HG02943 (cell line): ENCODE data around the gene PPP2R5E.

Experiments
- ATAC-seq: cut with Tn5 transposase; IDR thresholded peaks from one replicate; pipeline ENCODE4 v1.9.1; 2021; ENCODE audit warnings: mild to moderate bottlenecking, low read depth, moderate library complexity; ENCODE audit not compliant: unreplicated experiment

PPP2R5E gene

DNA sequence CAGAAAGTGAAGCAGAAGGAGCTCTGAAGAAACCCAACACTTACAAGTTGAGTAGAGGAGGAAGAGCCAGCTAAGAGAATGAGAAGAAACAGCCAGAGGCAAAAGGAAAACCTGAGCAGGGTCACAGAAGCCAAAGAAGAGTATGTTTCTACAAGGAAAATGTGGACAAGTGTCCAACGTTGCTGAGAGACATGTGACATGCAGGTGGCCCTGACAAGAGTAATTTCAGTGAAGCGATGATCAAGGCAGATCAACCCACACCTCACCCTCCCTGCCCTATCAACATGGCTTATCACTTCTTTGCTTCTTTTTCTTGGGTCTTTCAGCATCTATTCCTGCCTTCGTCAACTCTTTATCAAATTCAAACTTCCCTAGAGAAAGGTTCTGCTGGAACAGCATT lies 68.3 kb downstream of the PPP2R5E start:
- ATAC-seq = no peak

DNA sequence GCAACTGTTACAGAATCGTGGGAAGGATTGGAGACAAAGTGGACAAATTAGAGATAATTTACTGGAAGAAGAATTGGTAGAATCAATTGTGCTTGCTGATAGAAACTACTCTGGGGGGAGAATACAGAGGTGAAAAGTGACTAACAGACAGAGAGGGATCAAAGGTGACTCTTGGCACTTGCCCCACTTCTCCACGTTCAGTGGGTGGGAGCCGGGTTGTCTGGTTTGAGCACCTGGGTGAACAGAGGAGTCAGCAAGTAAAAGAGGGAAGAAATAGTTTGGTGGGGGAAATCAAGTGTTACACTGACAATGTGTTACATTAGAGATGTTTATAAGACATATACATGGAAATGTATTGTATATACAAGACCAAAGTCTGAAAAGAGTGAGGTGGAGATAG lies 69.1 kb downstream of the PPP2R5E start:
- ATAC-seq = no peak

DNA sequence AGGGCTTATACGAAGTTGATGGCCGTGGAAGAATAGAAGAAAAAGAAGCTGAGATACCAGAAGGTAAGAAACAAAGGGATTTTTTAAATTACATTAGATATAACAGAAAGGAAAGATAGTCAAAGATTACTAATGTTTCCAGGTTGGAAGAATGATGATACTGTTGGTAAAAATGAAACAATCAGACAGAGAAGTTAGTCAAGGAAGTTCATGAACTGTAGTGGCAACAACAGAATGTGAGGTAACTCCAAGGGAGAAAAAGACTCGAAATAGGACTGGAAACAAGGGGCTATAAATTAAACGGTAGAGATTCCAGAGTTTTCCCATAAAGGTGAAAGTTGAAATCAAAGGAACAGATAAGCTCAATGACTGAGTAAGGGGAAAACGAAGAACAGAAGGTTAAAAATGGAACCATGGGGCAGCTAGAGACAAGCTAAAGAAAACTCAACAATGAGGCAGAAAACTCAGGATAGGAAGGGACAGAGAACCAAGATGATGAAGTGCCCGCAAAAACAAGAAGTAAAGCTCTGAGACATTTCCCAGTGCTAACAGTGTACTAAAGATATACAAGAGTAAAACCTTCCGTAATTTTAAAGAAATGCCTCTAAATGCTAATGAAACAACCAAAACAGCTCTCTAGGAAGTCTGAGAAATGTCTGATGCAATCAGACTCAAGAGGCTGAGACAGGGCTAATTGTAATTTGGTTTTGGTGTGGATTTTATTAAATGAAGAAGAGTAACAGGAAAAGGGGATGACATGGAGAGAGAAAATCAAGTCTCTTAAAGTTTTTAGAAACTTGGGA lies 70.0 kb downstream of the PPP2R5E start:
- no peak for ATAC-seq

DNA sequence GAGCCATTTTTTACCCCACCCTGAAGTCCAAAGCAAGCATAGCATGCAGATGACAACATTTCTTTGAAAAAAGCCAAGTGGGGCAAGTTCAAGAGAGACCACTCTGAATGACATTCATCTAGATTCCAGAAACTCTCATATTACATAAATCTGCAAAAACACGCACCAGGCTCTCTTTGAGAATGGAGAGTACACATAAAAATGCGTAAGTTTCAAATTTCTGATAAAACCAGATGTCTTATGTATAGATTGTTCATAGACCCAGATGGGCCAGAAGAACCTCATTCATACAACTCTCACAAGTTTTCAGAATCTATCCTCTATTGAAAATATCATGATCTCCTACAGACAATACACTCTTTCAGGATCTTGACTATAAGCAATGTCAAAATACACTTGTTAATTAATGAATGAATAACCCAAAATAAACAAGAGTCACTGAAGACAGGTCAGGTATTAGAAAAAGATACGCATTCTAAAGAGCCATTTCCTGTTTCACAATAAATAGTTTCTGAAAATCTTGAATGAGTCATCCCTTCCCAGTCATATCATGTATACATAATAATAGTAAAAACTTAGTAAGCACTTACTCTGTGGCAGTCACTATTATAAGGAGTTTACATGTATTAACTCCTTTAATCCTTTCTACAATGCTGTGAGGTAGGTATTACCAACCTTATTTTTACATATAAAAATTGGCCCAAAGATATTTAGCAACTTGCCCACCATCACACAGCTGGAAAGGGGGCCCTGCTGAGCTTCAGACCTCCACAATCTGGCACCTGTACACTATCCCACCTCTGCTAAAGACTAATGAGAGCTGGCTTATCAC lies 72.0 kb downstream of the PPP2R5E start:
- peak; percentile 75 for ATAC-seq

DNA sequence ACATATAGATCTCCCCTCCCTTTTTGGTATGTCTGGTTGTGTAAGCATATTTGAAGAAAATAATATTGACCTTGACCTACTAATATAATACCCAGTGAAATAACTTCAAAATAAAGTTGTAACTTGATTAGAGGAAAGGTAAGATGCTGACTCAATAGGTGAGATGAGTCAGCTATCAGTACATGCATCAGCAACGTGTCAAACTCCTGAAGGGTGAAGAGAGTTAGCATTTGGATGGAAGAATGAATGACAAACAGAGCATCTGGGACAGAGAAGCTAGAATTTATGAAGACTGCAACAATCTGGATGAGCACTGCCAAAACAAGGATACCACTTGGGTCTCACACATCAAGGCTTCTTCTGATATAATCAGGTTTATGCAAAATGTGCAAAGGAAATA lies 74.9 kb downstream of the PPP2R5E start:
- no peak for ATAC-seq

DNA sequence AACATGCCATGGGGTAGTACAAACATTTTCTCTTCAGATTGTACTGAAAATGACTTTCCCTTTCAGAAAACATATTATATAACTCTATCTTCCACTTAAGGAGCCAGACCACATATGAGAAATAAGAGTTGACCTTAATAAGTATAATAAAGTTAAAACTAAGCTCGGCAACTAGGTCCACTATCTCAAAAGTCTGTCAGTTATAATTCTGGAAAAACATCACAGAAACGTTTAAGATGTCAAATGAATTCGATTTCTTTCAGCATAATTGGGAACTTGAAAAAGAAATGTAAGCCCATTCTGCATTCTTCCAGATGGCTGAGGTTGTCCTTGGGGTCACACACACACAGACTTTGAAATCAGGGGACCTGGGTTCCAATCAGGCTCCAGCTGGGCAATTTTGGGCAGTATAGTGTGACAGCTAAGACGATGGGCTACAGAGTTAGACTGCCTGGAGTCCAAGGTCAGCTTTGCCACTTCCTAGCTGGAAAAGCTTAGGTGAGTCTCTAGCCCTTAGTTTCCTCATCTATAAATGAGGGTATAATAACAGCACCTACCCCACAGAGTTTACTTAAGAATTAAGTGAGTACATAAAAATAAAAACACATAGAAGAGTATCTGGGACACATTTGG lies 75.6 kb downstream of the PPP2R5E start:
- ATAC-seq = no peak

DNA sequence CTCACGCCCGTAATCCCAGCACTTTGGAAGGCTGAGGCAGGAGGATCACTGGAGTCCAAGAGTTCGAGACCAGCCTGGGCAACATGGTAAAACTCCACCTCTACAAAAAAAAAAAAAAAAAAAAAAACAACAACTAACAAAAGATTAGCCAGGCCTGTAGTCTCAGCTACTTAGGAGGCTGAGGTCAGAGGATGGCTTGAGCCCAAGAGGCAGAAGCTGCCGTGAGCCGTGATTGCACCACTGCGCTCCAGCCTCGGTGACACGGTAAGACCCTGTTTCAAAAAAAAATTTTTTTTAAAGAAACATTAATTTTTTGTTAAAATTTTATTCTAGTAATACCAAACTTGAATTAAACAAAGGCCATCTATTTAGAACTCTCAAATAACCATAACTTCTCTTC lies 77.8 kb downstream of the PPP2R5E start:
- no peak for ATAC-seq

DNA sequence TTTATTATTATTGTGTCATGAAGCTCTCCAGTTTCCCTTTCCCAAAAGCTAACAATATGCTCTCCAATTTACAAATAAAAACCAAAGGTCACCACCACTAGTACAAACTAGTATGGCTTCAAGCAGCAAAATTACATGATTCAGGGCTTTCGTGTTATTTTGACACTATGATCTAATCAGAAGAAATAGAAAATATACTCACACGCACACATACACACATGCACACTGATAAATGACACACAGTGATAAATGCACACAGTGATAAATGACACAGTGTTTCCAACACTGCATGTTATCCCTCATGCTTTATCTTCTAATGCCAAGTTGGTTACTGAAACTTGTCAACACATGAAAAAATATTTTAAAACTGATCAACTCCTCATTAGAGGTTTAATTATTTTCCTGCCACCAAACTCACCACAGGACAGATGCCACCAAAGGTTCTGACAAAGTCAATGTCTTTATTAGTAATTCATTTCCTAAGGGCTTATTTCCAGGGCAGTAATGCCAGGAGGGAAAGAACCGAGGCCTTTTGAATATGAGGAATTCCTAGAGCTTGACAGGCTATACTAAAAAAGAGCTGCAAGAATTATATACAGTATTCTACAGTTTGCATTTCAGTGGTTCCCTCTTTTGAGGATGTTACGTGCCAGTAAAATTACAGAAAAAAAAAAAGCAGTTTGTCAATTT lies 82.4 kb downstream of the PPP2R5E start:
- ATAC-seq = no peak

DNA sequence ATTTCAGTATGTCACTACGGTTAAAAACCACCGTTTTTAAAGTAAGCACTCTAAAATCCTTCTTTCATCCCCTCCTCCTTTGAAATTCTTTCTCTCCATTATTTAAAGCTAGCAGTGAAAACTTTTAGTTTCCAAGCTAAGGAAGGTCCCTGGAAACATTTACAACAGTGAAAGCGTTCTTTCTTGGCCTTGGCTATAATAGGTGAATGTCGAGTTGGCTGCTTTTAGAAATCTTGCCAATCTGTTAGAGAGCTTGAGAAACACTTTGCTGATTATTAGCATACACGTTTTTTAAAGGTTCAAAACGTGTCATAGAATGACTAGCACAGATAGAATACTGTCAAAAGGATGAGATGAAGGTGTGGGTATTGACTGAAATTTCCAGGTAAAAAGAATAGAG lies 83.4 kb downstream of the PPP2R5E start:
- no peak for ATAC-seq

DNA sequence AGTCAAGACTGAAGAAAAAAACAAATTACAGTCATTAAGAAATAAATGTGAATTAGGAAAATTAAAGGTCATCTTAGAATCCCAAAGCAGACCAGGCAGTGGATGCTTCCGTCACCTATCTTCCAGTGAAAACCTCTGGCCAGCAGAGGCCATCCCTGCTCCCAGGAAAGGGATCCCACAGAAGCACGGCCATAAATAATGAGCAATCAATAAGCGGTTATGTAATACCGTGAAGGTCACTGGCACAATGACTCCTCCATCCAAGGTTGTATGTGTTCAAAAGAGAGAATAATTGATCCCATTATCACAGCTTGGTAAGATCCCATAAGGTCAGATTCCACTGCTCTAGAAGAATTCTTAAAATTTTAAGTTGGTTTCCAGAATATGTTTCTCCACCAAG lies 85.7 kb downstream of the PPP2R5E start:
- no peak for ATAC-seq

DNA sequence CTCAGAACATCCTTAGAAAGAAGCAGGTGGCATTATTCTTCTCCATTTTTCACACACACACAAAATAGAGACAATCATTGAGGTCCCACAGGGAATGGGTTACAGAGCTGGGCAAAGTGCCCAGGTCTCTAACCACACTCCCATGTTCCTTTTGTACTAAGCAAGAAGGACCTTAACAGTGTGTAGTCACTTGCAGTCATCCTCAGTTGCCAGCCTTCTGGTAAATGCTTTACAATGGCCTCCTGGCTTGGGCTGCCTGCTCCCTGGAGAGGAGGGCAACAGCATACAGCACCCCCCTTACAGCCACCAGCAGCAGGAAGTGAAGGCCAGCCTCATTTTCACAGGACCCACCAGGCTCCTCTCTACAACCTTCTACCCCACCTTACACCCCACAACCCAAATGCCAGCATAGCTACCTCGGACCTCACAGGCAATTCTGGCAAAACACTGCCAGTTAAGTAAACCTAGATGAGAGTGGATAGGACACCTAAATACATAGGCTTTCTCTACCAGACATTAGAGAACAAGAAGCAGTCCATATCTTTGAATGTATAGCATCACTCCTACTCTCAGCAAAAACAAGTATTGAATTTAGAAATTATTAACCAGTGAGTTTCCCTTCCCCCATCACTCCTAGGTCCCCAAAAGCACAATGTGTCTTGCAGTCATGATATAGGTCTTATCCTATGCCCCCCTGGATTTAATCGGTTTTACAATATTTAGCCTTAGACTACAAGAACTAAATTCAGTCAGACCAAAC lies 88.1 kb downstream of the PPP2R5E start:
- ATAC-seq = peak; percentile 57

DNA sequence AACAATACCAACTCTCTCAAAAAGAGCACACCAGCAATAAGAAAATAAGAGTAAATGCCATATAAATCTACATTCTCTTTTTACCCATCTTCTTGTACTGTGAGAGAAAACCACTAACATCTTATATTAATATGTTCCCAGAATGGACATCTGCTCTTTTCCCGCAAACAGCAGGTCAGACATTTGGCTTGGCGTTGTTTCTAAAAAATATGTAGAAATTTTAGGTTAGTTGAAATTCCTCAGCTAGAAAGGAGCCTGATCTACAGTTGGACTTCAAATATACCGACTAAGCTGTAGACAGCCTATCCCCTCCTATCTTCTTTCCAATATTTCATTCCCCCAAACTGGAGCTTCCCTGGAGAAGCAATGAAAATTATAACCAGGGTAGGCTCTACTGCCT lies 88.7 kb downstream of the PPP2R5E start:
- no peak for ATAC-seq

DNA sequence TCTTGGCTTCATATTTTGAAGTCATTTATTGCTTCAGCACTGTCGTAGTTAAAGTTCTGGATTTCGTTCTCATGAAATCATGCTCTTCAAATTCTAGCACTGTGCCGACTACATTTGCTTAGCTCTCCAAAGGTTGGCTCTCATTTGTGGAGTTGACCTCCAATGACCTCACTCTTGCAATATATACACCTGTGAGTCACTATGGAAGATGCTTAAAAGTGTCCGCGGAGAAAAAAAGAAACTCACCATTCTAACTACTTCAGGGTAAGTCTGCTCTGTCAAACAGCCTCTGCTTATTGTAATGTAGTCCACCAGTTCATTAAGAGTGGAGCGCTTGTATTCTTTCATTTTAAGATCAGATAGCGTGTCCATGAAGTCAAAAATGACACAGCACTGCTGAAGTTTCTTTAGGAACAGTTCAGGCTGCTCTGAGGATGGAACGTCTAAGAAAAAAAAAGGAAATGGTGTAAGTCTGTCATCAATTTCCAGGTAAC lies 89.7 kb downstream of the PPP2R5E start:
- ATAC-seq = no peak

DNA sequence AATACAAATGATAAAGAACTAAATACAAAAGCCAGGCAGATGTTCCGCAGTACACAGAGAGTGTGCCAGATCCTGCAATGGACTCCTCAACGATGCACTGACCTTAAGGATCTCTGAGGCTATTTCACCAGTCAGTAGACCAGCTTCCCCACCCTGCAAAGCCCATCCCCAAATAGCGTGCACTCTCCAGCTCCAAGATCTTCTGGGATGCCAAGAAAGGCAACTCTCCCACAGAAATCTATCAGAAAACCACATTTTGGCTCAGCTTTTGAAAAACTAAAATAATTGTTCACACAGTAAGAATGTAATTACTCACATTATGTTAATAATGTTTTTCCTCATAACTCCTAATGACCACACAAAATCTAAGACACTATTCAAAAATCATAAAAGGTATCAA lies 90.4 kb downstream of the PPP2R5E start:
- ATAC-seq = no peak

DNA sequence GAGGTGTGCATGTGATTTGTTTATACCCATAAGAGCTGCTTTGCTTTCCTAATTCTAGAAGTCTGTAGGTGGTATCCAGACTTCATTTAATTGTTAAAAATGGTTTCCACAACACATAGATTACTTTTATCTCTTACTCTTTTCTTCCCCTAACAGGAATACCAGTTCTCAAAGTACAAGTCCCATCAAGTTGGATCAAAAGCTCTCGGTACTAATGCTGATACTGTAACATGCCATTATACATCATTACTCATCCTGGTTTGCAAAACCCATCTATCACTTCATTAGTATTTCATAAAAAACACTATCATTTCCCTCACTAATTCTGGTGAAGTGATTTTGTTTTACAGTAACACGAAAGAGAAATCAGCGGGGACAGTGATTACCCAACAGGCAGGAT lies 94.3 kb downstream of the PPP2R5E start:
- no peak for ATAC-seq

DNA sequence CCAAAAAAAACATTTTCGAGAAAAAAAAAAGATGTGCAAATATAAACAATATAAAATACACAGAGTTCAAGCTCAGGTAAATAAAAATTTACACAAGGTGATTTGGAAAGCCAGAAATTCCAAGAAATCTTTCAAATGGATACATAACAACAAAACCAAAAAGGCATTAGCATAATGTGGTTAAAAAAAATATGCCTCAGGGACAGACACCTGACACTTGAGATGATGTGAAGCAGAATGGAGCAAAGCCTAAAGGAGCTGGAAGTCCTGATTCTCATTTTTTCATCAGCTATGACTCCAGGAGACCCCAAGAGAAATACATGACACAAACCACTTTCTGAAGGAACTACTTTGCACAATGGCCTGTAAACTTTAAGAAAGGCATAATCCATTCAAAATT lies 98.6 kb downstream of the PPP2R5E start:
- ATAC-seq = no peak

DNA sequence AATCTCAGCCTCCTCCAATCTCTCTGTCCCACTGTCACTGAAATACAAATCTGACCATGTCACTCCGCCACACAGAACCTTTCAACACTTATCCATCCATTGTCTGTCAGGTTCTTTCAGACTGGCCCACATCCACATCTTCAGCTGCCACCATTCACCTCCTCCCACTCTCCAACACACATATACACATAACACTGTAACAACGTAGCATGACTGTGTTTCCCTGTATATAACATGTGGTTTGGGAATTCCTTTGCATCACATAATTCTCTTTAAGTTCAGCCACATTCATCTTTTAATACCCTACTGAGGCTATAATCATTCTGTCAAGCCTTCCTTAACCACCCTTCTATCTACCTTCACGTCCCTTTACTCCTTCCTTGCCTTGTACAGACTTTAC lies 99.2 kb downstream of the PPP2R5E start:
- ATAC-seq = no peak

DNA sequence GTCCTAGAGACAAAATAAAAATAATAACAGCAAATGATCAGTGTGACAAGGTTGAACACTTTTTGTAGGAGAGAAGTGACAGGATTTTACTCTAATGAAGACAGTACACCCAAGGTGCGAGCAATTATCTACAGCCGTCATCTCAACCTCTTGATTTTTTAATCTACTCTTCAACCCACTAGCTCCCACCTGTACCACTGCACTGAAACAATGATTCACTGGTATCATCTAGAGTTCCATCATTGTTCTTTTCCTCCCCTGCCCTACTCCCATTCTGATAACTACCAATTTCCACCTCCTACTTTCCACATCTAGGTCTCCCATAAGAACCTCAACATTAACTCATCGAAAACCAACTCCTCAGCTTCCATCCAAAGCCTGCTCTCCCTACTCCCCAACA lies 99.8 kb downstream of the PPP2R5E start:
- ATAC-seq = no peak

DNA sequence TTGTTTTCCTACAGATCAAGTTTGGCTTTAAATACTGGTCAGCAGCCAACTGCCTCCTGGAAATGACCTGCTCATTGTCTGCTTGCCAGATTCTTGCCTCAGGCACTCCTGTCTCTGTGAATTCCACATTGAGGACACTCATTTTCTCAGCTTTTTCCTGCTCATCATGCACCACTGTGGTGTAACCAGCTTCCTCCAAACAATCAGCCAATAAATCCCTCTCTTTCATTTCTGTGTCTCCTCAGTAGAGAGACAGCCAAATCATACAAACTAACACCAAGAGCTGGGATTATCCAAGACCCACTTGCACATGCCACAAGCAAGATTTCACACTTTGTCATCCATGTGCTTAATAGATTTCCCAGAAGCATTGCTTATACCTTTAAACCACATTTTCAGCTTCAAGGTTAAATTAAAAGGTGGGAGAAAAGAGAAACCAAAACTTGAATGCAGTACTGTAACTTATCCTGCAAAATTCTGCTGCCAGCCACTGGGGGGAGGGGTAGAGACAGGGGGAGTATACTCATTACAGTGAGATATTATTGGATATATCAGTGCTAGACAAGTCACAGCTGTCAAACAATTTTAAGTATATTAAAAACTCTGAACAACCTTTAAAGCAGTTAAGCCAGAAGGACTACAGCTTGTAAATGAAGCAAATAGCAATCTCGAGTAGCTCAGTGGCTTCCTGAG lies 105.0 kb downstream of the PPP2R5E start:
- no peak for ATAC-seq
